ENCODE data around the gene NCKAP5.

Gene NCKAP5

GRCh38 chr2:133334923-133335322 lies 233.3 kb downstream of the NCKAP5 start:
- DNase-seq (ENCODE audit: low read depth): no peak
- H3K4me3 ChIP-seq (ENCODE audit: low read depth, low read length): no peak overlapping the region
- TF ChIP-seq CTCF (IDR thresholded peaks at IDR 0.05; ENCODE audit: low read depth, low read length) (no peak), POLR2A (IDR thresholded peaks at IDR 0.05; ENCODE audit: extremely low read depth, insufficient read length) (no peak), MAX (IDR thresholded peaks at IDR 0.05; ENCODE audit: low read depth, low read length) (no peak), MYC (IDR thresholded peaks at IDR 0.05; ENCODE audit: low read depth, low read length) (no peak)

- H3K4me3 ChIP-seq (ENCODE audit: low read depth, low read length): no peak overlapping the region
- DNase-seq (ENCODE audit: low read depth): no peak
- TF ChIP-seq MAX (IDR thresholded peaks at IDR 0.05; ENCODE audit: low read depth, low read length) (no peak), CTCF (IDR thresholded peaks at IDR 0.05; ENCODE audit: low read depth, low read length) (no peak), POLR2A (IDR thresholded peaks at IDR 0.05; ENCODE audit: extremely low read depth, insufficient read length) (no peak), MYC (IDR thresholded peaks at IDR 0.05; ENCODE audit: low read depth, low read length) (no peak)
These were observed 235.1 kb downstream of the NCKAP5 start for GRCh38 chr2:133333181-133333580.

- DNase-seq (ENCODE audit: low read depth): no peak
- H3K4me3 ChIP-seq (ENCODE audit: low read depth, low read length): no peak overlapping the region
- TF ChIP-seq POLR2A (IDR thresholded peaks at IDR 0.05; ENCODE audit: extremely low read depth, insufficient read length) (no peak), MAX (IDR thresholded peaks at IDR 0.05; ENCODE audit: low read depth, low read length) (no peak), CTCF (IDR thresholded peaks at IDR 0.05; ENCODE audit: low read depth, low read length) (no peak), MYC (IDR thresholded peaks at IDR 0.05; ENCODE audit: low read depth, low read length) (no peak)
These were observed 236.8 kb downstream of the NCKAP5 start for GRCh38 chr2:133331436-133331835.

GRCh38 chr2:133326652-133327397 lies 241.4 kb downstream of the NCKAP5 start:
- DNase-seq (ENCODE audit: low read depth): no peak
- TF ChIP-seq POLR2A (IDR thresholded peaks at IDR 0.05; ENCODE audit: extremely low read depth, insufficient read length) (no peak), CTCF (IDR thresholded peaks at IDR 0.05; ENCODE audit: low read depth, low read length) (no peak), MYC (IDR thresholded peaks at IDR 0.05; ENCODE audit: low read depth, low read length) (no peak)
- no peak overlapping the region for H3K4me3 ChIP-seq (ENCODE audit: low read depth, low read length)

GRCh38 chr2:133324150-133324561 lies 244.1 kb downstream of the NCKAP5 start:
- no peak for DNase-seq (ENCODE audit: low read depth)
- H3K4me3 ChIP-seq (ENCODE audit: low read depth, low read length): no peak overlapping the region
- TF ChIP-seq MYC (IDR thresholded peaks at IDR 0.05; ENCODE audit: low read depth, low read length) (no peak), MAX (IDR thresholded peaks at IDR 0.05; ENCODE audit: low read depth, low read length) (no peak), CTCF (IDR thresholded peaks at IDR 0.05; ENCODE audit: low read depth, low read length) (no peak), POLR2A (IDR thresholded peaks at IDR 0.05; ENCODE audit: extremely low read depth, insufficient read length) (no peak)

All from NB4 (cell line).